Astrocyte of the spinal cord (primary cell): ENCODE data around the gene ADCY5.

ENCODE experiments used
- DNase-seq: peaks from one replicate; pipeline ENCODE4 v3.0.0; 2011; ENCODE audit warnings: low read depth, low spot score
- H3K4me3 ChIP-seq: 2 replicates; pipeline ENCODE4 v1.5.1; 2011; ENCODE audit warnings: low read depth, mild to moderate bottlenecking, low read length, moderate library complexity
- CTCF ChIP-seq: IDR thresholded peaks from 2 replicates; pipeline ENCODE4 v1.5.1; 2012; ENCODE audit warnings: low read depth, mild to moderate bottlenecking, low read length, inconsistent platforms
- in situ Hi-C: cut with HindIII; loops from 2 replicates; pipeline ENCODE4 v1.10.0; 2017; ENCODE audit warnings: low sequenced_read_pairs

Gene ADCY5

GRCh38 chr3:123332124-123332641, 116.7 kb downstream of the ADCY5 start:
- no peak overlapping the region for H3K4me3 ChIP-seq
- in situ Hi-C loops, result no loop called here
- no peak for DNase-seq
- TF ChIP-seq CTCF, result no peak

- in situ Hi-C loops, result no loop called here
- no peak for DNase-seq
- TF ChIP-seq CTCF, result no peak
- no peak overlapping the region for H3K4me3 ChIP-seq
These were observed 117.2 kb downstream of the ADCY5 start for GRCh38 chr3:123331651-123332050.

GRCh38 chr3:123331006-123331405, 117.9 kb downstream of the ADCY5 start:
- H3K4me3 ChIP-seq, result no peak overlapping the region
- DNase-seq, result no peak
- no peak for TF ChIP-seq CTCF
- in situ Hi-C loops, result no loop called here

GRCh38 chr3:123330441-123330991, 118.4 kb downstream of the ADCY5 start:
- no peak for TF ChIP-seq CTCF
- H3K4me3 ChIP-seq, result no peak overlapping the region
- in situ Hi-C loops, result no loop called here
- DNase-seq, result no peak

GRCh38 chr3:123329636-123330340, 119.1 kb downstream of the ADCY5 start:
- DNase-seq, result no peak
- H3K4me3 ChIP-seq, result no peak overlapping the region
- TF ChIP-seq CTCF, result no peak
- in situ Hi-C loops, result no loop called here

GRCh38 chr3:123328851-123329635, 119.8 kb downstream of the ADCY5 start:
- in situ Hi-C loops, result no loop called here
- peak; percentile 43 for DNase-seq
- TF ChIP-seq CTCF, result peak; percentile 95
- H3K4me3 ChIP-seq, result no peak overlapping the region
